ENCODE measurements around the gene C2orf49.

The C2orf49 gene

DNA sequence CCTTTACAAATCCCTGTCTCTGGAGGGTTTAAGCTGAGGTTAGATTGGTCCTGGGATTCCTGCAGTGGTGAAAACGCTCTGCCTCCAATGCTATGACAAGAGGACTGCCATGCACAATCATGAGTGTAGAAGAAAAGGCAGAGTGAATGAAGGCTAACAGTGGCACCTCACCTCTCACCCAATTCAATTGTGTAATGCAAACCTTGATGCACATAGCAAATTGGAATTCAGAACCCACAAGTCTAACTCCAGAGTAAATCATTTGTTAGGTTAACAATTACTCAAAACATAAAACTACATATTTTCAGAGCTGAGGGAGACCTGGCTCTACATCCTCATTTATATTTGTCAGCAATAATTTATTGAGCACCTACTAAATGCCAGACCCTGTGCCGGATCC, 9.7 kb upstream of the C2orf49 start:
- no peak for DNase-seq (ENCODE audit: low read depth)
- TF ChIP-seq, protein P1, sequence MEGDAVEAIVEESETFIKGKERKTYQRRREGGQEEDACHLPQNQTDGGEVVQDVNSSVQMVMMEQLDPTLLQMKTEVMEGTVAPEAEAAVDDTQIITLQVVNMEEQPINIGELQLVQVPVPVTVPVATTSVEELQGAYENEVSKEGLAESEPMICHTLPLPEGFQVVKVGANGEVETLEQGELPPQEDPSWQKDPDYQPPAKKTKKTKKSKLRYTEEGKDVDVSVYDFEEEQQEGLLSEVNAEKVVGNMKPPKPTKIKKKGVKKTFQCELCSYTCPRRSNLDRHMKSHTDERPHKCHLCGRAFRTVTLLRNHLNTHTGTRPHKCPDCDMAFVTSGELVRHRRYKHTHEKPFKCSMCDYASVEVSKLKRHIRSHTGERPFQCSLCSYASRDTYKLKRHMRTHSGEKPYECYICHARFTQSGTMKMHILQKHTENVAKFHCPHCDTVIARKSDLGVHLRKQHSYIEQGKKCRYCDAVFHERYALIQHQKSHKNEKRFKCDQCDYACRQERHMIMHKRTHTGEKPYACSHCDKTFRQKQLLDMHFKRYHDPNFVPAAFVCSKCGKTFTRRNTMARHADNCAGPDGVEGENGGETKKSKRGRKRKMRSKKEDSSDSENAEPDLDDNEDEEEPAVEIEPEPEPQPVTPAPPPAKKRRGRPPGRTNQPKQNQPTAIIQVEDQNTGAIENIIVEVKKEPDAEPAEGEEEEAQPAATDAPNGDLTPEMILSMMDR (conservative IDR thresholded peaks at IDR 0.05; ENCODE audit: low read depth, low read length) = no peak
- no peak overlapping the region for H3K4me3 ChIP-seq (ENCODE audit: low read length)

- H3K4me3 ChIP-seq (ENCODE audit: low read length) = peak overlapping the region; percentile 74
- TF ChIP-seq, protein P1 (conservative IDR thresholded peaks at IDR 0.05; ENCODE audit: low read depth, low read length) = no peak
- no peak for DNase-seq (ENCODE audit: low read depth)
These were observed 8.8 kb upstream of the C2orf49 start for GRCh38 chr2:105328281-105329196.

- no peak for DNase-seq (ENCODE audit: low read depth)
- TF ChIP-seq, protein P1 (conservative IDR thresholded peaks at IDR 0.05; ENCODE audit: low read depth, low read length) = no peak
- peak overlapping the region; percentile 74 for H3K4me3 ChIP-seq (ENCODE audit: low read length)
These were observed 8.2 kb upstream of the C2orf49 start for GRCh38 chr2:105329197-105329554.

GRCh38 chr2:105329561-105330495, 7.5 kb upstream of the C2orf49 start, which contains the start of gene TGFBRAP1:
Gene TGFBRAP1 (minus strand): TSS chr2:105329735. CDS start chr2:105308301, 21,434 bp downstream.
- no peak for DNase-seq (ENCODE audit: low read depth)
- TF ChIP-seq, protein P1 (conservative IDR thresholded peaks at IDR 0.05; ENCODE audit: low read depth, low read length) = no peak
- H3K4me3 ChIP-seq (ENCODE audit: low read length) = peak within 1 kb of the TSS; percentile 74

GRCh38 chr2:105330681-105331375, 6.5 kb upstream of the C2orf49 start:
- no peak for DNase-seq (ENCODE audit: low read depth)
- TF ChIP-seq, protein P1 (conservative IDR thresholded peaks at IDR 0.05; ENCODE audit: low read depth, low read length) = no peak
- H3K4me3 ChIP-seq (ENCODE audit: low read length) = no peak overlapping the region

- DNase-seq (ENCODE audit: low read depth) = no peak
- H3K4me3 ChIP-seq (ENCODE audit: low read length) = no peak overlapping the region
- TF ChIP-seq, protein P1 (conservative IDR thresholded peaks at IDR 0.05; ENCODE audit: low read depth, low read length) = no peak
These were observed 3.1 kb upstream of the C2orf49 start for GRCh38 chr2:105334211-105334610.
